ENCODE measurements around the gene BAIAP3. TPM values are rescaled to one million over a fixed set of nuclear protein-coding genes. Genes with fewer than 3 reads are reported as not detected.

Gene BAIAP3, protein sequence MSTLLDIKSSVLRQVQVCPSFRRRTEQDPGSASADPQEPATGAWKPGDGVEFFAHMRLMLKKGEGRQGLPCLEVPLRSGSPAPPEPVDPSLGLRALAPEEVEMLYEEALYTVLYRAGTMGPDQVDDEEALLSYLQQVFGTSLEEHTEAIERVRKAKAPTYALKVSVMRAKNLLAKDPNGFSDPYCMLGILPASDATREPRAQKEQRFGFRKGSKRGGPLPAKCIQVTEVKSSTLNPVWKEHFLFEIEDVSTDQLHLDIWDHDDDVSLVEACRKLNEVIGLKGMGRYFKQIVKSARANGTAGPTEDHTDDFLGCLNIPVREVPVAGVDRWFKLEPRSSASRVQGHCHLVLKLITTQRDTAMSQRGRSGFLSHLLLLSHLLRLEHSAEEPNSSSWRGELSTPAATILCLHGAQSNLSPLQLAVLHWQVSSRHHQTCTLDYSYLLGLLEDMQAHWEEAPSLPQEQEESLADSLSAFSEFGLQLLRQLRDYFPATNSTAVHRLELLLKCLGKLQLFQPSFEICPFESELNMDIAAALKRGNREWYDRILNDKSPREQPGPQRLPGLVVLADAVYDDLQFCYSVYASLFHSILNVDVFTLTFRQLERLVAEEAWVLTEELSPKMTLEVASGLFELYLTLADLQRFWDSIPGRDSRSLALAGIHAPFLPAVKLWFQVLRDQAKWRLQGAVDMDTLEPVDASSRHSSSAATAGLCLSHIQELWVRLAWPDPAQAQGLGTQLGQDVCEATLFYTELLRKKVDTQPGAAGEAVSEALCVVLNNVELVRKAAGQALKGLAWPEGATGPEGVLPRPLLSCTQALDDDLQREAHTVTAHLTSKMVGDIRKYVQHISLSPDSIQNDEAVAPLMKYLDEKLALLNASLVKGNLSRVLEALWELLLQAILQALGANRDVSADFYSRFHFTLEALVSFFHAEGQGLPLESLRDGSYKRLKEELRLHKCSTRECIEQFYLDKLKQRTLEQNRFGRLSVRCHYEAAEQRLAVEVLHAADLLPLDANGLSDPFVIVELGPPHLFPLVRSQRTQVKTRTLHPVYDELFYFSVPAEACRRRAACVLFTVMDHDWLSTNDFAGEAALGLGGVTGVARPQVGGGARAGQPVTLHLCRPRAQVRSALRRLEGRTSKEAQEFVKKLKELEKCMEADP
- total RNA-seq (ENCODE audit: unreplicated experiment): 6.5 TPM
- long read RNA-seq, partial matches to known transcripts: 0 of 1 reads
- long read RNA-seq, other reads (novel, unspliced or antisense): 0 of 1 reads

DNA sequence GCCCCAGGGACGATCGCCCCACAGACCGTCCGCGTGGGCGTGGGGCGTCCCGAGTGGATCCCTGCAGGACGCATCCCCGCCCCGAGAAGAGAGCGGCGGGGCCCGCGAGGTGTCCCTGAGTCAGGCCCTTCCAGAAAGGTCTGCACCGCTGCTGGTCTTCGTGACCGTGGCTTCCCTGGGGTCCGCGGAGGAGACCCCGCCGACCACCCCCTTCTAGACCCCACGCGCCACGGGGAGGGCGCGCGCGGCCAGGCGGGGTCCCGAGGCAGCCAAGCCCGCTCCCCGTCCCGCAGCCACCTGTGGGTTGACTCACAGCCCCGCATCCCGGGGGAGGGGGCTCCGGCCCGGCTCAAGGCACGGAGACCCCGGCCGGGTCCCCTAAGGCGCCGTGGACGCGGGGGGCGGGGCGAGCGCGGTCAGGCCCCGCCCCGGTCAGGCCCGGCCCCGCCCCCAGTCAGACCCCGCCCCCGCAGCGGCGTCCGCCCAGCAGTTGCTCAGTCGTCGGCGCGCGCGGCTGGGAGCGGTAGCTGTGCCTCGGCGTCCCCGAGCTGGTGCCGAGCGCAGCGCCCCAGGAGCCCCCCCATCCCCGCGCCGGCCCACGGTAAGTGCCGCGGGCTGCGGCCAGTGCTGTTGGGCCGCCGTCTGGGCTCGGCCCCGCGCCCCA is at the start of gene BAIAP3:
Gene BAIAP3 (plus strand): TSS at position 497 of the 664 bp plus-strand sequence. CDS start 4,905 bp downstream, outside the sequence.
- no peak within 1 kb of the TSS for H3K27ac Mint-ChIP-seq (ENCODE audit: unreplicated experiment)

DNA sequence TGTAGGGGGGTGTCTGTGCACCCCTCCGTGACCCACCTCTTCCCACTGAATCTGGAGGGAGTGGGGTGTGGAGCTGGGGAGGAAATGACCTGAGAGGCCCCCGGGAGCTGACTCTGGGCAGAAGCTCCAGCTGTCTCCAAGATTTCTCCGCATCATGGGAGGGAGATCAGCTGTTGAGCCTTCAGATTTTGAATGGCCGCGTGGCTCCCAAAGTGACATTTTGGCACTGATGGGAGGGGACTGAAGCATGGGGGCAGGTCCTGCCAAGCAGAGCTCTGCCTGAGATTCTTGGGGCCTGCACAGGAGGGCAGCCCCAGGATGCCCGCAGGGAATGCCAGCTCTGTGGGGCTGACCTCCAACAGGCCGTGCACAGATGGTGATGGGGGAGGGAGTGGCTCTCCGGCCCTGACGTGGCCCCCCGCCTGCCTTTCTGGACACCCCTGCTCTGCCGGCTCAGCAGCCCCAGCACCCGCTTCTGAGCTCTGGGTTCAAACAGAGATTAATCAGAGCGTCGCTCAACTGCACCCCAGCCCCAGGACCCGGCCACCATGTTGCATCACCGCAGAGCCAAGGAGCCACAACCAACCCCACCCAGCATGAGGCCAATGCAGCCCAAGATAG is 49.3 kb upstream of the BAIAP3 start:
- H3K4me3 Mint-ChIP-seq (ENCODE audit: unreplicated experiment): no peak overlapping the region
- no peak for DNase-seq (ENCODE audit: low spot score)
- H3K4me1 Mint-ChIP-seq (ENCODE audit: unreplicated experiment): peaks cover 7% of the 10 kb centered on the region
- no peak overlapping the region for H3K27ac Mint-ChIP-seq (ENCODE audit: unreplicated experiment)
- no peaks in the 10 kb centered on the region for H3K9me3 Mint-ChIP-seq (ENCODE audit: unreplicated experiment)
- H3K36me3 Mint-ChIP-seq (ENCODE audit: low read depth, unreplicated experiment): no peaks in the 10 kb centered on the region
- peaks cover 9% of the 10 kb centered on the region for H3K27me3 Mint-ChIP-seq (ENCODE audit: unreplicated experiment)
- TF ChIP-seq, protein P1, sequence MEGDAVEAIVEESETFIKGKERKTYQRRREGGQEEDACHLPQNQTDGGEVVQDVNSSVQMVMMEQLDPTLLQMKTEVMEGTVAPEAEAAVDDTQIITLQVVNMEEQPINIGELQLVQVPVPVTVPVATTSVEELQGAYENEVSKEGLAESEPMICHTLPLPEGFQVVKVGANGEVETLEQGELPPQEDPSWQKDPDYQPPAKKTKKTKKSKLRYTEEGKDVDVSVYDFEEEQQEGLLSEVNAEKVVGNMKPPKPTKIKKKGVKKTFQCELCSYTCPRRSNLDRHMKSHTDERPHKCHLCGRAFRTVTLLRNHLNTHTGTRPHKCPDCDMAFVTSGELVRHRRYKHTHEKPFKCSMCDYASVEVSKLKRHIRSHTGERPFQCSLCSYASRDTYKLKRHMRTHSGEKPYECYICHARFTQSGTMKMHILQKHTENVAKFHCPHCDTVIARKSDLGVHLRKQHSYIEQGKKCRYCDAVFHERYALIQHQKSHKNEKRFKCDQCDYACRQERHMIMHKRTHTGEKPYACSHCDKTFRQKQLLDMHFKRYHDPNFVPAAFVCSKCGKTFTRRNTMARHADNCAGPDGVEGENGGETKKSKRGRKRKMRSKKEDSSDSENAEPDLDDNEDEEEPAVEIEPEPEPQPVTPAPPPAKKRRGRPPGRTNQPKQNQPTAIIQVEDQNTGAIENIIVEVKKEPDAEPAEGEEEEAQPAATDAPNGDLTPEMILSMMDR (IDR thresholded peaks at IDR 0.05; ENCODE audit: unreplicated experiment): no peak

More for the DNA sequence above, at the start of gene BAIAP3:
- peak; percentile 74 for DNase-seq (ENCODE audit: low spot score)
- TF ChIP-seq, protein P1 (IDR thresholded peaks at IDR 0.05; ENCODE audit: unreplicated experiment): no peak
- peak within 1 kb of the TSS; percentile 73 for H3K4me3 Mint-ChIP-seq (ENCODE audit: unreplicated experiment)
- H3K4me1 Mint-ChIP-seq (ENCODE audit: unreplicated experiment): peaks cover 4% of the 10 kb centered on the region
- H3K9me3 Mint-ChIP-seq (ENCODE audit: unreplicated experiment): no peaks in the 10 kb centered on the region
- H3K36me3 Mint-ChIP-seq (ENCODE audit: low read depth, unreplicated experiment): no peaks in the 10 kb centered on the region
- peaks cover 16% of the 10 kb centered on the region for H3K27me3 Mint-ChIP-seq (ENCODE audit: unreplicated experiment)

DNA sequence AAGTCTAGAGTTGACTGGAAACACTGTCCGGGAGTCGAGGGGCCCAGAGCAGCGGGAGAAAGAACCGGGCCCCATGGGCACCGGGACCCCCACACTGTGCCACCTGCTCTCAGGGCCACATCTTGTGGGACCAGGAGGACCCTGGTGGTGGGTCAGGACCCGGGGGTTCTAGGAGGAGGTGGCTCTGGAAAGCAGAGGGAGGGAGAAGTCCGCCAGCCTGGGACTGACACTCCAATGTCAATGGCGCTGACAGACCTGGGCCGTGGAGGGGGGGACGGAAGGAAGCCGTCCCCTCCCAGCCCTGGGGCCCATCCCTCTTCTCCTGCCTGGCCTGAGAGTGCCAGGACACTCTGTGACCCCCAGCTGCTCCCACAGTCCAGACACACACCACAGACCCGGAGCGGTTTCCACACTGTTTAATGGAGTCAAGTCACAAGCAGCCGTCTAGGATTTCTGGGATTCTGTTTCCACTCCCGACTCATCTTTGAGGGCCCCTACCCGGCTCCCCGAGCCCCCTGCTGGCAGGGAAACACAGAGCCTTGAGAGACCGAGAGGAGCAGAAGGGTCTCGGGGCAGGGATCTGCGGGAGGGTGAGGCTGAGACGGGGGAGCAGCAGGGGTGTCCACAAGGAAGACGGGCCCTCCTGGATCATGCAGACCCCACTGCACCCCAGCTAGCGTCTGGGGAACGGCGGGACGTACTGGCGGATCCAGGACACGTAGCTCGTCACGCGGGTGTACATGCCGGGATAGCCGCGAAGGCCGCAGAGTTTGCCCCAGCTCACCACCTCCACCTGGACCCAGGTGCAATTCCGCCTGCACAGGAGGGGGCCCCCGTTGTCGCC is 47.6 kb upstream of the BAIAP3 start:
- TF ChIP-seq, protein P1 (IDR thresholded peaks at IDR 0.05; ENCODE audit: unreplicated experiment): no peak
- DNase-seq (ENCODE audit: low spot score): no peak
- no peaks in the 10 kb centered on the region for H3K36me3 Mint-ChIP-seq (ENCODE audit: low read depth, unreplicated experiment)
- no peak overlapping the region for H3K27ac Mint-ChIP-seq (ENCODE audit: unreplicated experiment)
- H3K9me3 Mint-ChIP-seq (ENCODE audit: unreplicated experiment): no peaks in the 10 kb centered on the region
- peaks cover 7% of the 10 kb centered on the region for H3K4me1 Mint-ChIP-seq (ENCODE audit: unreplicated experiment)
- H3K27me3 Mint-ChIP-seq (ENCODE audit: unreplicated experiment): peaks cover 12% of the 10 kb centered on the region
- H3K4me3 Mint-ChIP-seq (ENCODE audit: unreplicated experiment): no peak overlapping the region
